Suppressor macrophage (primary cell): ENCODE measurements around the gene GAGE10.
"Not testable (repeated sequence)": the region's sequence is repeated elsewhere in the genome, so short reads cannot be mapped to it uniquely, and the experiment has no call there.

Experiments used
- DNase-seq, 4 experiments: peaks; one replicate each; pipeline ENCODE4 v3.0.0-alpha.2; 2020 to 2022

GAGE10 gene

DNA sequence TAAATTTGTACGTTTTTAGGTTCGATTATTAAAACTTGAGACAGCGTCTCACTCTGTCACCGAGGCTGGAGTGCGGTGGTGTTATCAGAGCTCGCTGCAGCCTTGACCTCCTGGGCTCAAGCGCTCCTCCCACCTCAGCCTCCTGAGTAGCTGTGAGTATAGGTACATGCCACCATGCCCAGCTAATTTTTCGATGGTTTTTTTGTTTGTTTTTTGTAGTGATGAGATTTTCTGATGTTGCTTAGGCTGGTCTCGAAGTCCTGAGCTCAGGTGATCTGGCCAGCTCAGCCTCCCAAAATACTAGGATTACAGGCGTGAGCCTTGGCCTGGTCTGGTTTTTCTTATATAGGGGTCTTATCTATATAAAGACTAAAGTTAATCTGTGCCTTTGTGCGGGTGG, 27.0 kb downstream of the GAGE10 start:
- not testable (repeated sequence) for DNase-seq

GRCh38 chrX:49331282-49331681, 27.8 kb downstream of the GAGE10 start, which contains the start of gene GAGE13:
Gene GAGE13 (plus strand): TSS chrX:49331582. CDS start chrX:49332738, 1,156 bp downstream.
- not testable (repeated sequence) for DNase-seq

- not testable (repeated sequence) for DNase-seq
These were observed 28.4 kb downstream of the GAGE10 start for GRCh38 chrX:49331841-49332240.

GRCh38 chrX:49341449-49341848, 38.0 kb downstream of the GAGE10 start:
- not testable (repeated sequence) for DNase-seq

DNA sequence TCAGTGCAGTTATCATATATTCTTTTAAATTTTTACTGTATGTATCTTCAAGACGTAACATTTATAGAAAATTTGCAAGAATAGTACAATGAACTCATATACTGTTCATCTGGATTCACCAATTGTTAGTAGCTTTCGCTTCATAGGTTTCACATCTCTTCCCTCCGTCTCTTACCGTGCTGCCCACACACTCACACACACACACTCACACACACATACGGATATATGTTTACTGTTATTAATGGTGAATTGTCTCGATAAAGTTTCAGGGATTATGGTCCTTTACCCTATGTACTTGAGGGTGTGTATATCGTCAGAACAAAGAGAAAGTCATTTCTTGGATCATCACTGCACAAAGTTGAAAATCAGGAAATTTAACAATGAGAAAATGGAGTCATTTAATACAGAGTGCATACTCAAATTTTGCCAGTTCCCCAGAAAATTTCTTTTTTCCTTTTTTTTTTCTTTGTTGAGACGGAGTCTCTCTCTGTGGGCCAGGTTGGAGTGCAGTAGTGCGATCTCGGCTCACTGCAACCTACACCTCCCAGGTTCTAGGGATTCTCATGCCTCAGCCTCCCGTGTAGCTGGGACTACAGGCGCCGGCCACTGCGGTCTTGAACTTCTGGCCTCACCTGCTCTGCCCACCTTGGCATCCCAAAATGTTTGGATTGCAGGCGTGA, 41.2 kb downstream of the GAGE10 start:
- not testable (repeated sequence) for DNase-seq

DNA sequence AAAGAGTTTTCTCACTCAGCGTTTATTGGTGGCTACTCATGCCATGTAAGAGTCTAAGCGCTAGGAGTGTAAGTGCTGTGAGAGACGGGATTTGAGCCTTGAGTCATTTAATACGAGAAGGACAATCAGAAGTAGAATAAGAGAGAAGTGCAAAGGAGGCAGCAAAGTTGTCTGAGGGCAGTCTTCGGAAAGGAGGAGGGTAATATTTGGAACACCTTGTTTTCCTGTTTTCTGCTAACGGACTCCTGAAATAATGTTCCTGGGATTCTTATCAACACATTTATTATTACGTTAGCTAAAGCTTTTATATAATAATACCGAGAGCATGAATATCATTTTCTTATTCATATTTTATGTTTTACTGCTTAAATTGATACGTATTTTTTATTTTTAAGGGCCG, 42.0 kb downstream of the GAGE10 start:
- DNase-seq: not testable (repeated sequence)

- not testable (repeated sequence) for DNase-seq
These were observed 42.7 kb downstream of the GAGE10 start for GRCh38 chrX:49346150-49346549.
